NOMO-1 treated with dmso at 0.1 percent for 144 hours (cell line): ENCODE measurements around the gene HS6ST3.

Source experiments
- DNase-seq: peaks from one replicate; lab custom pipeline; 2025; ENCODE audit not compliant: unreplicated experiment; lab: John Stamatoyannopoulos, UW

HS6ST3 gene

DNA sequence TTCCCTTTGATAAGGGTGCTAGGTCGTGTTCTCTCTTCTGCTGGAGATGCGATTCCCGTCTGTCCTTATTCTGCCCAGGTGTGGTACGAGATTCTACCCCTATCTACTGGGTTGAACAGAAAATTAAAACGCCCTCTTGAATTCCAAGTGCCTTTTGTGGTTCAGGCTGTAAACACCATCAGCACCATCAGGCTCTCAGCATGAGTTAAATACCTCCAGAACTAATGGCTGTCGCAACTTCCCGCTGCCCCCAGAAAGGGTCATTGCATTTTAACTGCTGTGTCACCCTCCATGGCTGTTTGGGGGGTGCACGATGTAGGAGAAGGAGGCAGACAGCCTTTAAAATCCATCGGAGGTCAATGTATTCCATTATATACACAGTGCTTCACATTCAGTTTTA, 727.0 kb downstream of the HS6ST3 start:
- no peak for DNase-seq

DNA sequence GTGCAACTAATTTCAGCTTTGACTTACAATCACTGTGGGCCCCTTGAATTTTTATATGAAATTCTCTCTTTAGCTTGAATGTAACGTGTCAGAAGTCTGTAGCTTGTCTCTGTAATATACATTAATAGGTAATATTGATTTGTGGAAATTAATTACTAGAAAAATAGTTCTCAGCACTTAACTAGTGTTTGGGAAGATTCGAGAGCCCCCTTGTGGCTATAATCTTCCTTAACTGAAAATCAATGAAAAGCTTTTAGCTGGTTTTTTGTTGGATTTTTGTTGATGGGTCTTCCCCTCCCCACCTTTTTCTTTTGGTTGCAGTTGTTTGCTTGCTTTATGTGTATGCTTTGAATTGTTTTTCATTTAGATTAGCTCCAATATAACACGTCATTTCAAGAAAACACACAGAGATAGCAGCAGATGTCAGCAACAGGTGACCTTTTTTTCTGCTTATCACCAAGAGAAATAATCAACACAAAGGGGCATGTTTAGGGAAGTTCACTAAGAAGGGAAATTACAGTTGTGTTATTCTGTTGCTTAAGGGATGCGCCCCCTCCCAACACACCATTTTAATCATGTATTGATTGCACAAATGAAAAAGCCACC, 727.5 kb downstream of the HS6ST3 start:
- DNase-seq: no peak

DNA sequence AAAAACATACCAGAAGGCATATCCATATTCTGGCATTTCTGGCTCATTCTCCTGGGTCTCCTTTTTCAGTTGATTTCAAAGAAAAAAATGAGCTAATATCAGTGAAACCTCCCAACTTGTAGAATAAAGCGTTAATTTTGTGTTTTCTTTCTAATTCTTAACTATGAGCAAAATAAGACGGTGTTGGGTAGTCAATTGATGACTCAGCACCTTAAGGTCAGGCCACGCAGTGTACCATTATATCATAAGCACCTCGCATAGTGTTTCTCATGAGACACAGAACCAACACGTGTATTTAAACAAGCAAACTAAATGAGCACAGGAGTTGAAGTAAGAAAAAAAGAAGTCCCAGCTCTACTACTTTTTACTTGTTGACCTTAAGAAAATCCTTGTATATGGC, 729.5 kb downstream of the HS6ST3 start:
- no peak for DNase-seq

DNA sequence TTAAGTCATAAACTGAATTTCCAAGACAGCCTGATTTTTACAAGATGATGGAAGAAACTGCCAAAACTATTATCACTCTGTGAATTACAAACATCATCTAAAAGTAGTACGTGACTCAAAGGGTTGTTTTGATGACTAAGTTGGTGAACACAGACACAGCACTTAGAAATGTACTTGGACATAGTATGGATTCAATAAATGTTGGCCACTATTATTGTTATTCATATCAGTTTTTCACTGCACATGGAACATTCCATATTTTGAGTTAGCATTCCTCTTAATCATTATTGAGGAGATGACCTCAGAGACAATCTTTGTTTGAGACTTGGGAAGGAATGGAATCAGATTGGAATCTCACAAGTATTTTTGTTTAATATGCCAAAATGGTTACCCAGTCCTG, 731.5 kb downstream of the HS6ST3 start:
- DNase-seq: no peak

DNA sequence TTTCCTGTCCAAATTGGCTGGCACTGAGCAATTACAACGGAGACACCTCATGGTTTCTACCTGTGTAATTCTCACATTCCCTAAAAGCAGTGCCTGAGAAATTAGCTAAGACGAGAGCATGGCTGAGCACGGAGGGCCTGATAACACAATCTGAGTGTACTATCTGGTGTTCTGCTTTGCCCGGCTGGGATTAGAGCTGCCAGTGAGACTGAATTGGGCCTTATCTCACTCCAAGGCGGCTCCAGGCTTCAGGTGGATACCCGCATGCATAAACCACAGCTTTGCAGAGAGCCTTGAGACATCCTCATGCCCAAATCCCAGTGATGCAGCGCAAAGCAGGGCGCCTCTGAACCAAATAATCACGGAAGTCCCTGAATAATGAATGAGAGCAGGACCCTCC, 732.1 kb downstream of the HS6ST3 start:
- no peak for DNase-seq

DNA sequence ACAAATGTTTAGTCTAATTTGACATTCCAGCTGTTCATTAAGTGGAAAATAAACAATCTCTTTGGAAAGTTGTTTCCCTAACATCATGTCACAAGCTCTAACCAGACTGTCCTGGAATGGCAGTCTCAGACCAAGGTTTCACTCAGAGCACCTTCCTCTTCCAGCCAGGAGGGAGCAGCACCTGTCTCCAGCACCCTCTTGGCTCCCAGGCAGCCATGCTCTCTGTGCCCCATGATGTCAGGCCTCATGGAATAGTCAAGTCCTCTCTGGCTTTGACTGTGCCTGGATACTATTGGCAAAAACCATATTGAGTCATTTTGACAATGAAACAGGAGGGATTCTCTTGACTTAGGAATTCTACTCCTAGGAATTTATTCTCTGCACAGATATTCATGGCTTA, 733.0 kb downstream of the HS6ST3 start:
- DNase-seq: no peak

DNA sequence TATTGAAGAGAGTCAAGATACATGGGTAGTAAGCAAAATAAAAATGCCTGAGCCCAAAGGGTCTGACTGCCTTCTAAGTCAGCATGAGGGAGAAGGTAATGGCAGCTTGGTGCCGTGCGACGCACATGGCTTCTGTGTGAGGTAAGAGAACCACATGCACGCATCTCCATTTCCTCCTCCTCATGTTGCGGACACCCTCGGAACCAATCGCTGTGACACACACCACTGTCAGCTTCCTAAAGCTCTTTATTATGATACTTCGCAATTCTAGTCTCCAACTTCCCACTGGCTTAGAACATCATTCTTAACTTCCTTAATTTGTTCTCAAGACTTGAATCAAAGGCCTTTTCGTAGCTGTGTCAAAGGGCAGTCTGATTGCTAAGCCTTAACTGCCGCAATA, 734.2 kb downstream of the HS6ST3 start:
- peak; percentile 65 for DNase-seq

DNA sequence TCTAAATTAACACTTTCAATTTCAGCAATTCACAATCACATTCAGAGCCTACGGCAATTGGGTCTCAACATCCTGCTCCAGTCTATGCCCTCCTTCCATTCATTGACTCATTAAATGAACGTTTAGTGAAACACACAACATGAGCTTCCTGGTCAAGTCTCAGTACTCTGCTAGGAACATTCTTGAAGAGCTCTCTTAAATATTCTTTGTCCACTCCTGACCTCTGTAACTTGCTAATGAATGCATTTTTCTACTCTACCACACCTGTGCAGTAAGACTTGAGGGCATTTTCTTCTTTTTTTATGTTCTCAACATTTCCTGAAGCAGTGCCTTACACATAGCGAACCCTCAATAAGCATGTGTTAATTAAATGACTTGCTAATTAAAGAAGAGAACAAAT, 735.7 kb downstream of the HS6ST3 start:
- DNase-seq: no peak

DNA sequence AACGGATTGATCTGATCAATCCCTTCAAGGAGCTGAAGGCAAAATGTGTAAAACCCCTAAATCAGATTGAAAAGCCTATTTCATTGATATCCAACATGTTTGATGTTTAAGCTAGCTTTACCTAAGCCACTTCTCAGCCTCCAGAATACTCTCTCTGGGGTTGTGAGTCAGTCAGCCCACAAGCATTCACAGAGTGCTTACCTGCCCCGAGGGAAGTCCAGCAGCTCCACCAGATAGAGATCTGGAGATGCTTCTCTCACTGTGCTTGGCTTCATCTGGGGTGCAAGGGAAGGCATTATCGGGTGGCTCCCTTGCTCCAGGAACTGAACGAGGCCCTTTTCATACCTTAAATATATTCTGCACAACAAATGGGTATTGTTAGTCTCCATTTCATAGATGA, 744.7 kb downstream of the HS6ST3 start:
- DNase-seq: no peak

DNA sequence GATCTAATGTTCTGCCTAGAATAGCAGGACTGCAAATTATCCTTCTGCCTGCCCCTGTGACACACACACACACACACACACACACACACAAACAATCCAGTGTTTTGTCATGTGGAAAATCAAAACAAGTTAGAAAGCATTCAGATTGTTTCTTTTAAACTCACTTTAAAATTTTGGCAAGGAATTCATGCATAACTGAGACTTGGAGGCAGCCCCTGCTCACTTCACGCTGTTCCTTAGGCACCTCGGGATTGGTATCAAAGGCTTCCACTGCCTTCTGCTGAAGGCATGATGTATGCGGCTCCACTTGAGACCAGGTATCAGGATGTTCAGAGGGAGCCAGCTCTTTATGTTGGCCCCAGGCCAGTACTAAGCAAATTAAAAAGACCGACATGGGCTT, 745.6 kb downstream of the HS6ST3 start:
- DNase-seq: no peak

DNA sequence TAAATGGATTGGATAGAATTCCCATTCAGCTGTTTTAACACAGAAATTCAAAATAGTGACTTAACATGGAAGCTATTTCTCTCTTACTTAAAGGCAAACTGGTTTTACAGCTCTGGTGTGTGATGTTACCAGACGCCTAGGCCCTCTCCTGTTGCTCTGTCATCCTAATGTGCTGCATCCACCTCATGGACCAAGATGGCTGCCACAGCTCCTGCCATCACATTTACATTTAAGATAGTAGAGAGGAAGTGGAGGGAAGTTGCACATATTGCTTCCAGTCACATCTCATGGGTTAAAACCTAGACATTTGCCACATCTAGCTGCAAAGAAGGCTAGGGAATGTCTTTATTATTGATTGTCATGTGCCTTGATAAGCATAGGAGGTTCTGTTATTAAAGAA, 746.8 kb downstream of the HS6ST3 start:
- no peak for DNase-seq

DNA sequence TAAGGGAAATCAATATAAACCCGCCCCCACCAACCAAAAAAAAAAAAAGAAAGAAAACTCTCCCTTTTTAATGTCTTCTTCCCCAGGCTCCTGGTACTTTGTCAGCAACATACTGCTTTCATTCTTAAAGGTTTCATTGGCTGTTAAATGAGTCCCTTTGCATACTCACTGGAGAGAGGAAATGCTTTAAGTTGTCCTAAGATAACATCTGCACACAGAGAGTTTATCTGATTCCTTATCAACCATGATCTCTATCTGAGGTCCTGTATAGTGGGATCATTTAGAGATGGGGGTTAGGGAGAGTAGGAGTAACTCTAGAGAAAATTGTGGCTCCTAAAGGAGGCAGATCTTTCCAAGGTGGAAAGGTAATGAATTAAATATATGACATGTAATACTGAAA, 747.9 kb downstream of the HS6ST3 start:
- no peak for DNase-seq

DNA sequence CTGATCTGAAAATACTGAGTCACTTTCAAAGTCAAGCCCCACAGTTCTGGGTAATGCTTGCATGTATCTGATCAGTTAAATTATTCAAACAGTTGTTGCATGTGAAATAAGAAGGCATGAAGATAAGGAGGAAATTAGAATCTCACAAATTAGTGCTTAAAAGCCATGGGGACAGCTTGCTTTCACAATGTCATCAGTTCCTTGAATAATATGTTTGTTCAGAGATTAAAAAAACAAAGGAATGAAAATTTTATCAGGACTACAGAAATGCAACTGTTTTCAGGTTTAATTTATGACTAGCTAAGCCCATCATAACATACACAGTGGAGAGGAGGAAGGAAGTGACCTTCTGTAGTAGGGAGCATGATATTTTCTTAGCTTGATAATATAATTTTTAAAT, 754.3 kb downstream of the HS6ST3 start:
- DNase-seq: no peak

DNA sequence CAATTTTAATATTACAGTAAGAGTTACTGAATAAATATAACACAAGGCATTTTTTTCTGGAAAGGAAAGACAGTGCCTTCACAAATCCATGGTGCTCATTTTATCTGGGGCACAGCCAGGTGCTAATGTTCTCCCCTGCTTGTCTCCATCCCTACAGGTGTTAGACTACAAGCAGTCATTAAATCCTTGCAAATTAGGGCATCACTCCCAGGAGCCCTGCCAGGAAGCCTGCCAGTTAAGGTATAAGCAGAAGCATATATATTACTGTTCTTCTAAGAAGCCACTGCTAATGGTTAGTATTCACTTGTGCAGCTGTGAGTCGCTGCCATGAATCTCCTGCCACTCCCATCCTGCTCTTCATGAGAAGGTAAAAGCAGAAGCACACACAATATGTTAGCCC, 754.7 kb downstream of the HS6ST3 start:
- no peak for DNase-seq

DNA sequence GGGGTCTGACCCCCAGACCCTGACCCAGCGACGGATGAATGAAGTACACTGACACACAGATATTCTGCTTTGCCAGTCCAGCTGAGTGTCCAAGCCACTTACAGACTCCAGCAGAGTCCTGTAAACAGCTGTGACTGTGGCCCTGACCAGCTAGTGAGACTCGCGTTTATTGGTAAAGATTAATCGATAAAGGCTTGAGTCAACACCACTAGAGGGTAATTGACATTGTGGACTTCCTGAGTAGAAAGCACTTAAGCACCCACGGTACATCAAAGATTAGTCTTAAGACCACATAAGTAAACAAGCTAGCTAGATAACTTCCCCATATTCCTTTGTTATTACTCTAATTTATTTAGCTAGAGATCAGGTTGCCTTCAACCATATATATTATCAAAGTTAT, 758.4 kb downstream of the HS6ST3 start:
- no peak for DNase-seq

DNA sequence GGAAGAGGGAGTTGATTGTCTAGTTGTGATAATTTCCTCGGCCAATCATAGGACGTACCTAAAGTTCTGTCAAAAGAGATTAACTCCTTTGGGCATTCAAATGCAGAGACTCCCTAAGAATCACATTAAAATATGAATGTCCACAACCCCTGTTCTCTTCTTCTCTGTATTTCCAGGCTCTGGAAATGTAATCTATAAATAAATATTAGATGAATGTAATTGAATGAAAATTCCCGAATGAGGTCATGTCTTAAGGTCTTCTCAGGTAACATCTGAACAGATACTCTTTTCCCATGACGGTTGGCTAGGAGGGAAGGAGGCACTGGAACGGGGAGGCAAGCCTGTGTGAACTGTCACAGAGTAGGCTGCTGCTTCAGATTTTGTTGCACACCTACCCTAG, 759.2 kb downstream of the HS6ST3 start:
- DNase-seq: no peak

DNA sequence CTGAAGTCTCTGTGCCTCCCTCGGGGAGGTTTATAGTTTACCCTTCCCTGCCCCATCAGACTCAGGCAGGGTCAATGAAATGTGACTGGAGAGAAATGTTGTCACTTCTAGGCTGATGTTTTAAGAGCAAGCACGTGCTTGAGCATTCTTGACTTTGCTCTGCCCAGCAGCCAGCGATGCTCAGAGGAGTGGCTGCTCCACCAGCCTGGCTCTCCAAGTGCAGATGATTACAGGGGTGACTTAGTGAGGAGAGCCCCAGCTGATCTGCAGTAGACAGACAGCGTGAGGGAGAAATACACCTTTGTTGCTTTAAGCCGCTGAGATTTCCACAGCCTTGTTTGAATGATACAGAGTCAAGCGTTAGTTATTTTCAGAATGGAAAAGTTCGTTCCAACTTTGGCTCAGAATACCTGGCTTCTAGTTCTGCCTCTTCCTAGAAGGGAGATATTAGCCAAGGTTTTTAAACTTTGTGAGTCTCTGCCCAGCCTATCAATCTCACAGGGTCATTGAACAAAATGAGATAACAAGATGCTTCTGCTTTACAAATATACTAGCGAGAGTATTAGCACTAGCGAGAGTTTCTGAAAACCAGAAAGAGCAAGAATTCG, 760.7 kb downstream of the HS6ST3 start:
- no peak for DNase-seq

DNA sequence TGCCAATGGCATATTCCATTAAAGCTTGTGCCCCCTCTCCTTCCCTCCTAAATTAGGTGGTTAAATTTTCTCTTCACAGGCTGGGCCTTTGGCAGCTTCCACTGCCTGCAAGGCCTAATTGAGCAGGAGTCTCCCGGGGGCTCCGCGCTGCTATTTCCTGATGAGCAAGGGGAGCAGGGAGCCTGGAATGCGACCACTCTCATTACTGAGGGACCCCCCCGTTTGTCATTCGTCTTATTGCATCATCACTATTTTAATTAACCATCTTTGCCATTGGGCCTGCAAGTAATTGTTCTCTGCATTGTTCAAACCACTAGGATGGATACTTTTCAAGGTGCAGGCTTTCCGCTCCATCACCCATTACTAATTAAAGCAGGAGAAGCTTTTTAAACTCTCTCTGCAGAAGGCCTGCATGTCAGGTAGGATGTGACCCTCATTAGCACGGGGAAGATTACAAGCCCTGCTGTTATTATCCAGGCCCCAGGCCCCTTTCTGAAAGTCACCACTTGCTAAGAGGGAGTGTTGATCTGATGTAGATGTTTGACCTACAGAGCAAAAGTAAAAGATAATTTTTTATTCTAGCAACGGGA, 762.0 kb downstream of the HS6ST3 start:
- no peak for DNase-seq

DNA sequence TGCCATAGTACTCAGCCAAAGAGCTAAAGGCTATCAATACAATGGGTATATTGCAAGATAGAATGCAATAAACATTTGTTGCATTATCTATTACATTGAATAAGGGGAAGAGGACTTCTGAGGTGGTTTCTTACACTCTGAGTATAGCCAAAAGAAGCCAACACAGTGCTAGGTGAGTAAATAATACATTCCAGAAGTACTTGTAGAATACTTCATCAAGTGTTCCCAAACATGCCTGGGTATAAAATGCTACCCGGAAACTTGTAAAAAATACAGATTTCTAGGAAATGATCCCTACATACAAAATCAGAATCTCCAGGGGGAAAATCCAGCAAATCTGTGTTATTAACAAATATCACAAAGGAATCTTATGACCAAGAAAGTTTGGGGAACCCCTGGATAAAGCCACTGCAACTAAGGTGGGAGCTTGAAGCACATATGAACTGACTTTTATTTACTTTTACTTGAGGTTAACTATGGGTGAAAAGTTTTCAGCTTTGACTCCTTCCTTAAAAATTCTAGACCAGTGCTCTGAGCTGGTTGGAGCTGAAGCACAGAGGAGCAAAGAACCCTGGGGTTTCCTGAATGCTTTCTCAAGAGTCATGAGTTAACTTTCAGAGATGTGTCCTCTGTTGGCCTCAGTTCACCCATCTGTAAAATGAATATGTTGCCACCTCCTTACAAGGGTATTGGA, 768.4 kb downstream of the HS6ST3 start:
- no peak for DNase-seq

DNA sequence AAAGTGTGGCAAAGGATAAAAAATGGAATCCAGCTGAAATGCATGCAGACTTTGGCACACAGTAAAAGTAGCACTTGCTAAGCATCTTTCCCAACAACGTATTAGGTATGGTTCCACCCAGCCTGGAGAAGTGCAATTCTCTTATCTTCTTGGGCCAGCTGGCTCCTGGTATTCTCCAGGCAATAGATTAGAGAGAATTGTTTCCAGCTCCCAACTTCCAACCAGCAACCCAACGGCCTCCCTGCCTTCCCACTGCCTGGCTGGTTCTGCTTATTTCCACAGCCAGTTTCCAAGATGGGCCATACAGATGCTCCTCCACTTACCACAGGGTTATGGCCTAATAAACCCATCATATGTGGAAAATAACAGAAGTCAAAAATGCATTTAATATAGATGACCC, 771.0 kb downstream of the HS6ST3 start:
- no peak for DNase-seq

DNA sequence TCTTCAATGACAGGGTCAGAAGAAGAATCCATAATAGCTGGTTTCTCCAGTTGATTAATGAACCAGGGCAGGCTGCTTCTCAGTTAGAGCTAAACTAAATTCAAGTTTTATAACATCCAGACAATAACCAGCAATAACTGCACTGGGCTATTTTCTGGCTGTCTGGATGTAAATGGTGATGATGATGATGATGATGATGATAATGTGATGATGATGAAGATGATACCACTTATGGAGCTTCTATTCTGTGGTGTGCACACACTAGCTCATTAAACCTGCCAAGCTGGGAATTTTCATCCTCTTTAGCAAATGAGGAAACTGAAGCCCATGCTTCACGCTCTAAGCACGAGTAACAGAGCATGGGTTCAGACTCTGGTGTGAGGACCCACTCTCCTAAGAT, 772.2 kb downstream of the HS6ST3 start:
- no peak for DNase-seq

DNA sequence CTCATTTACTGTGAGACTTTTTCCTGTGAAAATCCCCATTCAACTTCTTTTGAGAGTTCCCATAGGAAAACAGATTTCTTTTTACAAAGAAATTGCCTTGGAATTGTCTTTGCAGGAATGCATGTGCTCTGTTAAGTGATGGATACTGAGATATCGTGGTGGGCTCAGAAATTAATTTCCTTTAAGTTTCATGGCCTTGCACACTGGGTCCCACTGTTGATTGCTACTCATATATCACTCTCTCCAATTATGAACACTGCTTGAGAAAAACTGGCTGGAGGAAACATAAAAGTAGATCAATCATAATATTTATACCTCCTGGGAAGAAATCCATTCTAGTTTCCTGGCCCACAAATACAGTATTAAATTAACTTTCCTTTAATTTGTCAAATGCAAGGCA, 773.1 kb downstream of the HS6ST3 start:
- DNase-seq: no peak
